Measurements from ENCODE around the gene HGFAC.

Gene HGFAC

GRCh38 chr4:3411676-3412075 is 30.1 kb upstream of the HGFAC start:
- no peak for DNase-seq

DNA sequence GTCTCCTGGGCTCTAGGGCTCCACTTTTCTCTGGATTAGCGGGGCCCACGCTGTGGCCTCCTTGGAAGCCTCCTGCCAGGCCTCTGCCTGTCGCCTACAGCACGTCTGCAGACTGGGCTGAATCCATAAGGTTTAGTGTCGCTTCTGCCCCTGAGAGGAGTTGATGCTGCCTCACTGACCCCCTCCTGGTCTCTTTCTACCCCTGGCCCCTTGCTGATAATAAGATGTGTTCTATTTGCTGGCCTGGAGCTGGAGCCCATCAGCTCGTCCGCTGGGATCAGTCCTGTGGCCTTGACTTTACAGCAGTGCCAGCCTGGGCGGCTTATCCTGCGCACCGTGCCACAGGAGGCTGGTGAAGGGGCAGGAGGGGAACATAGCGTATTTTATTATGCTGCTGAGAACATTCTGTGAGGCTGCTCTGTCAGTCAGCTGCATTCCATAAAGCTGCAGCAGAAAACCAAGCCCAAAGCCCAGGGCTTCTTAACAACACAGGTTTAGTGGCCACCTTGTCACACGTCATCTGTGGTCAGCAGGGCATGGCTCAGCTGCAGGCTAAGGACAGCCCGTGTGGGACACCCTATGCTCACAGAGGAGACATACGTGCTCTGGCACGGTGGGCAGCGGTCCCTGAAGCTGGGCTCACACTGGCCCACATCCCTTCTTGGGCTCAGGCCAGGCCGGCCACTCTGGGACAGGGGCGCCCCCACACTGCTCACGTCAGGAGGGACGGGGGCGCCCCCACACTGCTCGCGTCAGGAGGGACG is 29.3 kb upstream of the HGFAC start:
- no peak for DNase-seq

GRCh38 chr4:3413217-3413671 is 28.5 kb upstream of the HGFAC start:
- DNase-seq: no peak

GRCh38 chr4:3413675-3414420 is 27.9 kb upstream of the HGFAC start:
- DNase-seq: no peak

DNA sequence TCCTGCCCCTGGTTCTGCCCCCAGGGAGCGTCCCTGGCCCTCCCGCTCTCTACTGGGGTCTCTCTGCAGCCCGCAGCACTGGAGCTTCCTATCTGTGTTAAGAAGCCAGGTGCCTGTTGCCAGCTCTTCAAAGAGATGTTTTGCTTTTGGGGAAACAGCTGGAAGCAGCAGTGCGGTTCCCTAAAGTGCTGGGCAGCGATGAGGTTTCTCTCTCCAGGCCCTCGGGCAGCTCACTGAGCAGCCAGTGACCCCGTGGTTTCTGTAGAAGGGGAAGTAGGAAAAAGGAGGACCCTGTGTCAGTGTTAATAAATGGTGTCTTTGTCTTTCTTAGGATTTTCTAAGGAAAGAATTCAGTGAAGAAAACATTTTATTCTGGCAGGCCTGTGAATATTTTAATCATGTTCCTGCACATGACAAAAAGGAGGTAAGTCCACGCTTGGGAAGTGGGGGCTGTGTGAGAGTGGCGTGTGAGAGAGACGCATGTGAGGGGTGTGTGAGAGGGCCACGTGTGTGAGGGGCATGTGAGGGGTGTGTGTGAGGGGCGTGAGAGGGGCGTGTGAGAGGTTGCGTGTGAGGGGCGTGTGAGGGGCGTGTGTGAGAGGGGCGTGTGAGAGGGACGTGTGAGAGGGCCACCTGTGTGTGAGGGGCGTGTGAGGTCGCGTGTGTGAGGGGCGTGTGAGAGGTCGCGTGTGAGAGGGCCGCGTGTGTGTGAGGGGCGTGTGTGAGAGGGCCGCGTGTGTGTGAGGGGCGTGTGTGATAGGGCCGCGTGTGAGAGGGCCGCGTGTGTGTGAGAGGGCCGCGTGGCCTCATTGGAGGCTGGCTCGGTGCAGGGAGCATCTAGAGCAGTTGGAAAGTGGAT is 27.1 kb upstream of the HGFAC start:
- DNase-seq: no peak

- DNase-seq: no peak
These were observed 26.2 kb upstream of the HGFAC start for GRCh38 chr4:3415471-3416141.

DNA sequence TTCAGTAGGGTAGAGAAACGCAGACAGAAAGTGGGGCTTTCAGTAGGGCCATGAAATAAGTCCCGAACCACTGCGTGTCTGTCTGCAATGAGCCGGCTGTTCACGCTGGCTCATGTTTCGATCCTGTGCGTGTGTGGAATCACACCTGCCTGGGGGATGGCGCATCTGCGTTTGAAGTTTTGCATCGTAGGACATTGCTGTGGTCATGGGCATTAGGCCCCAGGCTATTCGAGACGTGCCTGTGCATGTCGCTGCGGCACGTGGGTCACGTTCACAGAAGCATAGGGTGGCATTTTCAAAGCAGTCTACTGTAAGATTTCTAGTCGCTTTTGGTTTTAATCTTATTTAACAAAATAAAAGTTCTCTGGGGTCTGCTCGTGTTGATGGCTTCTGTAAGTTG is 25.5 kb upstream of the HGFAC start:
- no peak for DNase-seq

GRCh38 chr4:3416821-3417221 is 24.9 kb upstream of the HGFAC start:
- no peak for DNase-seq

DNA sequence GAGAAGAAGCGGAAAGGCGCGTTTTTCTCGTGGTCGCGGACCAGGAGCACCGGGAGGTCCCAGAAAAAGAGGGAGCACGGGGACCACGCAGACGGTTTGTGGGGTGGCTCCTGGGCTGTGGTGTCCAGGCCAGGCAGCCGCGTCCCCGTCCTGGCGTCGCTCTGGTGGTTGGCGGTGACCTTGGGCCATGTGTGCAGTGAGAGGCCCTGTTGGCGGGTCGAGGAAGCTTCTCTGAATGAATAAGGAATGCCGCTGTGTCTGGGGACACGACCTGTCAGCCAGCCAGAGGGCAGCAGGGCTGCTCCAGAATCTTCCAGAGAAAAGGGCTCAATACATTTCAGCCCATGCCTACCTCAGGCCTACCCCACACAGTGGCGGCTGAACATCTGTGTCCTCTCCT is 24.3 kb upstream of the HGFAC start:
- no peak for DNase-seq

DNA sequence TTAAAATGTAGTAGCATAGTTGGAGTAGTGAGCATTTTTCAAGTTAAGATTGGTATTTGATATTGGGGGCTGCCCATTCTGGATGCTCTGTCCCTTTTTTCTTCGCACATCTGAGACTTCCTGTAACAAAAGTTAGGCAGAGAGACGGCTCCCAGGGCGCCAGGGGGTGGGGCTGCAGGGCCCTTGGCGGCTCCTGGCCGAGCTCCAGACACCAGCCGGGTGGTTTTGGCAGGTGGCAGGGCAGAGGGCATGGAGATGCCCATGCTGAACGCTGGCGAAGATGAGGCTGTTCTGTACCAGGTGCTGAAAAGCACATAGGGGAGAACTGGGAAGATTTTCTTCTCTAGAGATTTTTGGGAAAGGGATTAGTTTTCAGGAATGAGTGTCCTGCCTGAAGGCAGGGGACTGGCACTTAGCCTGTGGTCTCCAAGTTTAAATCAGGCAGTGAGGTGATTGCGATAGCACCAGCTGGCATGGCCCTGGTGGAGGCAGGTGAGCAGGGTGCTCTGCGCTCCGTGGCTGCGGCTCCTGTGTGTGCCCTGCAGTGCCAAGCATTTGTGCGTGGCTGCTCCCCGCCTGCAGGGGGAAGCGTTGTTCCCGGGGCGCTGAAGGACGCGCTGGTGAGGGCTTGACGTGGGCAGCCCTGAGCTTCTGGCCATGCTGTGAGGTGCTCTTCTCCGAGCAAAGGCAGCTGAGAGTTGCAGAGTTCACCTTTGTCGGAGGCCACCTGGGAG is 23.6 kb upstream of the HGFAC start:
- peak; percentile 87 for DNase-seq

GRCh38 chr4:3419836-3420605 is 21.7 kb upstream of the HGFAC start:
- DNase-seq: no peak

- DNase-seq: no peak
These were observed 21.2 kb upstream of the HGFAC start for GRCh38 chr4:3420606-3420955.

DNA sequence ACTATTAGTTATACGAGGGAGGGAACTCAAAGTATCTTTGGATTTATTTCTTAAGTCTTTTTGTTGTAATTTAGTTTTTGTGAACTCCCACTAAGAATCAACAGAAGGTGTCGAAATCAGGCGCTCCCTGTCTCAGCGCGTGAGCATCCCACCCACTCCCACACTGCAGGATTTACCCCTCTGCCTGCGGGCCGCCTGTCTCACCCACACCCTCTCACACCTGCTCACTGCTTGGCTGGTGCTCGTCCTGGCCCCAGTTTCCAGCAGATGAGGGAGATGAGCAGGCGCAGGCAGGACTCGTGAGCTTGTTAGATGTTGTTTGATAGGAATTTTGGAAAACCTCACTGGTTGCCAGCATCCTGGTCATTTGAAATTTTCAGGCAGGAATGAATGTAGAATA is 20.8 kb upstream of the HGFAC start:
- DNase-seq: no peak

DNA sequence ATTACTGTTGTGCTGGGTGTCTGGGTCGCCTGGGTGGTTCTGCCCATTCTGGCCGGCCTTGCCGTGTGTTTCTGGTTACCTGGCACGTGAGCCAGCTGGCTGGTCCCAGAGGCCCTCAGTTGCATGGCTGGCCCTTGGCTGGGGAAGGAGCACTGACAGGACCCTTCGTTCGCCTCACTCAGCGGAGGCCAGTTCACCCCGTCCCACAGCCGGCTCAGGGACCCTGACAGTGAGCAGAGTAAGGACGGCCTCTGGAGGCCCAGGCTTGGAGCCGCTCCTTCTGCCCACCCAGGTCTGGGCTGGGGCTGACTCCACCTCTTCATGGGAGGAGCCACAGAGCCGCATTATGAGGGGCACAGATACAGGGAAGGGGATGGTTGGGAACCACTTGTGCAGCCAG is 20.3 kb upstream of the HGFAC start:
- no peak for DNase-seq

DNA sequence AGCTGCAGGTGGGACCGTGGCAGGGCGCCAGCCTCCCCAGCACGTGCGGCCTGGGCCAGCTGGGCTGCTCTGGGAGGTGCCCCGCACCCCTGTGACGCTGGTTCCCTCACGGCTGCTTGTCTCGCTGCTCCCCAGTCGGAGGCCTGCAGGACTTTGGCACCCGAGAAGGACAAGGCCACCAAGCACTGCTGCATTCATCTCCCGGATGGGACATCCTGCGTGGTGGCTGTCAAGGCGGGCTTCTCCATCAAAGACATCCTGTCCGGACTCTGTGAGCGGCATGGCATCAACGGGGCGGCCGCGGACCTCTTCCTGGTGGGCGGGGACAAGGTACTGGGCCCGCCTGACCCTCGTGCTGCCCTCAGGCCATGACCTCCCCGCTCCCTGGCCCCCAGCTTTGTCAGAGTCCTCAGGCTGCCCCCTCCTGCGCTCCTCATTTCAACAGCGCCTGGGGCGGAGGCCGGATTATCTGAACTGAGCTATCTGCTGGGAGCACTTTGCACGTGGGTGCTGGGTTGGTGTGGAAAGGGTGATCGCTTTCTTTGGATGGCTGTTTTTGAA is 19.4 kb upstream of the HGFAC start:
- DNase-seq: no peak

- no peak for DNase-seq
These were observed 18.9 kb upstream of the HGFAC start for GRCh38 chr4:3422808-3423297.

GRCh38 chr4:3423406-3423805 is 18.4 kb upstream of the HGFAC start:
- DNase-seq: no peak

GRCh38 chr4:3423952-3424351 is 17.8 kb upstream of the HGFAC start:
- no peak for DNase-seq

DNA sequence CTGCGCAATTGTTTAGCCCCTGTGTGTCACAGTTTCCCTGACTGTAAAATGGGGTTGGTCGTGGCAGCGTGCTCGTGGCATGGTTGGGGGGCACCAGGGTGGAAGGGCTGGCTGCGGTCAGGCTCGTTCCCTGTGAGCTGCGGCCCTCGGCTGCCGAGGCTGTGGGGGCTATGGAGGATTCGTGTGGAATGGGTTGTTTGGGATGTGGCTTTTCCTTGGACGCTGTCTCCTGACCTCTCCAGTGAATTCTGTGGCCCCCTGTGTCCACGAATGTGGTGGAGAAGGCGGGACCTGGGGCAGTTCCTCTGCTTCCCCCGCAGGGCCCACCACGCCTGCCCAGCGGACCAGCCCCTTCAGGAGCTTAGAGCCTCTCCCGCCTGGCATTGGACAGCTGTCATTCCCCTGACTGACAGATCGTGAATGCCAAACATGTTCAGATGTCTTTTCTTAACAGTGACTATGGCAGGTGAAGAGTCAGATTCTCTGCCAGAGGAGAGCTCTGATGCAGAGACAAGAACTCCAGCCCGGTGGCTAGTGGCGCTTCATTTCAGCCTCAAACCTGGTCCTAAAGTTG is 17.2 kb upstream of the HGFAC start:
- no peak for DNase-seq

GRCh38 chr4:3426465-3427133 is 15.2 kb upstream of the HGFAC start:
- DNase-seq: no peak
